Activated B cell treated with CpG ODN at 0.5 μM for 24 hours (primary cell): ENCODE data around the gene DPEP1. TPM values are rescaled to one million over a fixed set of nuclear protein-coding genes. Genes with fewer than 3 reads are reported as not detected.
"Not testable (repeated sequence)": the region's sequence is repeated elsewhere in the genome, so short reads cannot be mapped to it uniquely, and the experiment has no call there.

Source experiments
- ATAC-seq: fragments of 200-7000 bp; cut with Tn5 transposase; one replicate; pipeline ENCODE4 v1.10.0; 2021; ENCODE audit warnings: low read depth, mild to moderate bottlenecking, moderate library complexity
- CTCF ChIA-PET: fragments of 350-600 bp; sonication (Branson Sonifier 250); formaldehyde crosslinking; loops from one replicate; lab custom pipeline; 2021; ENCODE audit warnings: antibody characterized with exemption; lab: Charles Lee
- POLR2A ChIA-PET: fragments of 350-600 bp; sonication (Branson Sonifier 250); formaldehyde crosslinking; loops from one replicate; lab custom pipeline; 2021; ENCODE audit warnings: antibody characterized with exemption; lab: Charles Lee
- DNase-seq: peaks from one replicate; pipeline ENCODE4 v3.0.0; 2022
- H3K27ac Mint-ChIP-seq: one replicate; pipeline ENCODE4 v1.8.0; 2020; ENCODE audit warnings: mixed read lengths
- H3K27me3 Mint-ChIP-seq: one replicate; pipeline ENCODE4 v1.8.0; 2021; ENCODE audit warnings: mixed read lengths
- H3K36me3 Mint-ChIP-seq: one replicate; pipeline ENCODE4 v1.8.0; 2021; ENCODE audit warnings: low read depth, mixed read lengths
- H3K4me1 Mint-ChIP-seq: one replicate; pipeline ENCODE4 v1.8.0; 2021; ENCODE audit warnings: mixed read lengths
- H3K4me3 Mint-ChIP-seq: one replicate; pipeline ENCODE4 v1.8.0; 2020; ENCODE audit warnings: mild to moderate bottlenecking, mixed read lengths
- H3K9me3 Mint-ChIP-seq: one replicate; pipeline ENCODE4 v1.8.0; 2020; ENCODE audit warnings: mixed read lengths
- CTCF ChIP-seq: fragments of 200-600 bp; IDR thresholded peaks from one replicate; pipeline ENCODE4 v1.8.0; 2022; ENCODE audit warnings: antibody characterized with exemption, mild to moderate bottlenecking
- intact Hi-C: fragments of 100-400 bp; cut with micrococcal nuclease; formaldehyde crosslinking; loops from one replicate; pipeline ENCODE4 v1.15.1; 2024
- total RNA-seq: library from RNA; stranded (reverse); gene quantifications from 2 replicates; pipeline ENCODE4 v1.2.3, GENCODE V29; 2022

The DPEP1 gene
- total RNA-seq, 1 donor from 2014 or later, result not detected

GRCh38 chr16:89567656-89568594, 45.5 kb upstream of the DPEP1 start:
- intact Hi-C loops, result loop anchor here (10.0 kb wide), 1 partner anchor 623 kb away; no protein-coding TSS in a partner anchor

GRCh38 chr16:89569506-89570341, 43.7 kb upstream of the DPEP1 start:
- Mint-ChIP-seq H3K27me3 (peaks cover 10% of the 10 kb centered on the region), H3K36me3 (peaks cover 5% of the 10 kb centered on the region), H3K4me3 (no peak overlapping the region), H3K27ac (no peak overlapping the region), H3K4me1 (peaks cover 39% of the 10 kb centered on the region), H3K9me3 (no peaks in the 10 kb centered on the region)
- ChIA-PET CTCF (no interaction called here), POLR2A (no interaction called here)
- DNase-seq (no peak), ATAC-seq (no peak)
- no peak for TF ChIP-seq CTCF
- intact Hi-C loops, result loop anchor here (10.0 kb wide), 1 partner anchor 625 kb away; no protein-coding TSS in a partner anchor

More at GRCh38 chr16:89567656-89568594, 45.5 kb upstream of the DPEP1 start:
- H3K27me3 Mint-ChIP-seq, result peaks cover 6% of the 10 kb centered on the region
- no peaks in the 10 kb centered on the region for H3K9me3 Mint-ChIP-seq
- no peak for ATAC-seq
- no peak overlapping the region for H3K4me3 Mint-ChIP-seq
- TF ChIP-seq CTCF, result no peak
- ChIA-PET POLR2A (no interaction called here), CTCF (no interaction called here)
- H3K27ac Mint-ChIP-seq, result no peak overlapping the region
- H3K4me1 Mint-ChIP-seq, result peaks cover 48% of the 10 kb centered on the region
- DNase-seq, result no peak
- peaks cover 21% of the 10 kb centered on the region for H3K36me3 Mint-ChIP-seq

GRCh38 chr16:89570342-89570923, 43.0 kb upstream of the DPEP1 start:
- no peaks in the 10 kb centered on the region for H3K9me3 Mint-ChIP-seq
- ATAC-seq, result no peak
- intact Hi-C loops, result no loop called here
- CTCF ChIA-PET, result no interaction called here
- H3K4me3 Mint-ChIP-seq, result no peak overlapping the region
- no peak overlapping the region for H3K27ac Mint-ChIP-seq
- TF ChIP-seq CTCF, result no peak
- H3K36me3 Mint-ChIP-seq, result no peaks in the 10 kb centered on the region
- H3K4me1 Mint-ChIP-seq, result peaks cover 32% of the 10 kb centered on the region
- peaks cover 10% of the 10 kb centered on the region for H3K27me3 Mint-ChIP-seq
- POLR2A ChIA-PET, result no interaction called here
- no peak for DNase-seq

- CTCF ChIA-PET, H3K27ac Mint-ChIP-seq, POLR2A ChIA-PET, ATAC-seq, intact Hi-C loops, H3K36me3 Mint-ChIP-seq, DNase-seq, H3K27me3 Mint-ChIP-seq, H3K9me3 Mint-ChIP-seq, H3K4me3 Mint-ChIP-seq: not testable (repeated sequence)
- peaks cover 26% of the 10 kb centered on the region for H3K4me1 Mint-ChIP-seq
Observed at GRCh38 chr16:89570983-89571598, 42.4 kb upstream of the DPEP1 start.

- no peak for DNase-seq
- Mint-ChIP-seq H3K27ac (peak overlapping the region; percentile 63), H3K9me3 (no peaks in the 10 kb centered on the region), H3K27me3 (peaks cover 10% of the 10 kb centered on the region), H3K4me3 (no peak overlapping the region), H3K36me3 (no peaks in the 10 kb centered on the region), H3K4me1 (peaks cover 22% of the 10 kb centered on the region)
- CTCF ChIA-PET, result no interaction called here
- ATAC-seq, result no peak
- intact Hi-C loops, result no loop called here
- no peak for TF ChIP-seq CTCF
- POLR2A ChIA-PET, result no interaction called here
Observed at GRCh38 chr16:89571636-89572035, 41.8 kb upstream of the DPEP1 start.
